ENCODE data around the gene PIK3C3.
"Not testable (repeated sequence)": the region's sequence is repeated elsewhere in the genome, so short reads cannot be mapped to it uniquely, and the experiment has no call there.

The PIK3C3 gene

DNA sequence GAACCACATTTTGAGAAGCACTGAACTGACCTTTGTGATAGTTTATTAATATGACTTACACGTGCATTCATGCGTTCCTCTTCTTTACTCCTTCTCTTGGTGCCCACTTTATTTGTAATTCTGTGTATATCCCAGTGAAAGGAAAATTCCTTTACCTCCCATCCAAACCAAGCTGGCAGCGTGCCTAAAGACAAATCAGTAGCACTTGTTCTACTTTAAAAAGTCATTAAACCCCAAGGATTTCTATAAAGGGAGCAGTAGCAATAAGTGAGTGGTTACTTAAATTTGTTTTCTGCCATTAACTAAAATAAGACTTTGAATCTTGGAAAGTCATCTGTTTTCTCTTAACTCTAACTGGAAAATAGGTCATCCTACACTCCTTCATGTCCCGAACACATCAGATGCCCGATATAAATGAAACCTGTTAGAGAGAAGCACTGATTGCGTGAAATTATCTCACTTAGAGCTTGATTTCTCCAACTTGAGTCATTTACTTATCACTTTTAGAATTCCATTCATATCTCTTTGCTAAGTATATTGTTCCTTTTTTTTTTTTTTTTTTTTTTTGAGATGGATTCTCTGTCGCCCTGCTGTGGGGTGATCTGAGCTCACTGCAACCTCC is 10.7 kb downstream of the PIK3C3 start:
- DNase-seq (ENCODE audit: low read depth) = no peak

DNA sequence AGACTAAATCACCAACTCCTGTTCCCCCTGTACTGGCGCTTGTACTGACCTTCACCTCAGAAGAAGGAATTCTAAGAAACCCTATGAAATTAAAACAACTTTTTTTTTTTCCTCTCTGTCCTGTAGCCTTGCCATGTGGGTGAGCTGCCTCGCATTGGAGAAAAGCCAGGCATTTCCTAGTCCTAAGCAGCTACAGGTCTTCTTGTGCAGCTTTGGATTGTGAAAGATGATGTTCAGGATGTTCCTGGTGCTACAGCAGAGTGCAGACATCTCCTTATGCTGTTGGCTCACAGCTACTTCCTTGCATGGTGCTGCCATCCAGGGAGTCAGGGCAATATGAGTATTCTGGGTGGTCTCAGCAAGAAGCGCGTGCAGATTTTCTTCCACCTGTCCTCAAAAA is 11.9 kb downstream of the PIK3C3 start:
- DNase-seq (ENCODE audit: low read depth) = no peak

DNA sequence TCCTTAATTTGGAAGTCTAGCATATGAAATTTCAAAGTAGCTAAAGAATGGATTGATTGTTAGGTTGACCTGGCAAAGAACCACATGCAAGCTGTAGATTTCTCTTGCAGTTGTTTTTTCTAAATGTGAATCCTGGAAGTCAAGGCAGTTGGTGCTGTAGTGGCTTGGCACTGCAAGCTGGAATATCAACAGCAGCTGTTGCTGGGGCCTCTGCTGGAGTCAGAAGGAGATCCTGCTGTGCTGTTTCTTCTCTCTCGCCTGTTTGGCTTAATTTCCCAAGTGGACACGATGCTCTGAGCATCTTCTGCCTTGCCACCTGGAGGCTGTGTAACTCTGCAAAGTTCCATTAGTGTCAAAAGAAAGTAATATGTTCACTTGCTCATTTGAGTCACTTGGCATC is 12.6 kb downstream of the PIK3C3 start:
- no peak for DNase-seq (ENCODE audit: low read depth)

DNA sequence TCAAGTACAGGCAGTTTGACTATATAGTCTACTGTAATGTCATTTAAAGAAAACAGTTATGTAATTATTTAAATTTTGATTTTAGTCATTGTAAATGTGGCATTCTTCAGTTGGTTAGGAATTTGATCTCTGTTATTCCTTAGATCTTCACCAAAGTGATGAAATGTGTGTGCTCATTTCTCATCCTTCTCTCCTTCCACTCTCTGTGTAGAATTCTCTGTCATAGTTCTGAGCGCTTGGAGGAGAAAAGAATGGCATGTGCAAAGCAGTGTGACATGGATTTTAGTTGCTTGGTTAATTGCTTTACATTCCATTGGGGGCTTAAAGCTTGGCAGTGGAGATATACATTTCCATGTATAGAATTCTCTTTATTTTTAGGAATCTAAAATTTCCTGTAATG is 14.8 kb downstream of the PIK3C3 start:
- DNase-seq (ENCODE audit: low read depth) = no peak

GRCh38 chr18:41972067-41972925 is 17.3 kb downstream of the PIK3C3 start:
- no peak for DNase-seq (ENCODE audit: low read depth)

GRCh38 chr18:41973983-41974382 is 18.9 kb downstream of the PIK3C3 start:
- DNase-seq (ENCODE audit: low read depth) = no peak

GRCh38 chr18:41974796-41975201 is 19.8 kb downstream of the PIK3C3 start:
- DNase-seq (ENCODE audit: low read depth) = no peak

DNA sequence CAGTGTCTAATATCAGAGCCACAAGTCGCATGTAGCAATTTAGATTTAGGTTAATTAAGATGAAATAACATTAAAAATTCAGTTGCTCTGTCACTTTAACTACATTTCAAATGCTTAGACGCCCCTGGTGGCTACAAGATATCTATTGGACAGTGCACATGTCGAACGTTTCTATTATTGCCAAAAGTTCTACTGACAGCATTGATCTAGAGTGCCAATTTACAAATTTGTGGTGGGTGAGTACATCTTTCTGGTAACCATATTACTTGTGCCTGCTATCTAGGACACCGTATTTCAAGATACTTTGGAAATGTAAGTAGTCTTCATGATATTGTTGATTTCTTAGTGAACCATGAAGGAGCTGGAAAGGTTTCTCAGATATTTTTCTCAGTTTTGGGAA is 20.2 kb downstream of the PIK3C3 start:
- DNase-seq (ENCODE audit: low read depth) = no peak

DNA sequence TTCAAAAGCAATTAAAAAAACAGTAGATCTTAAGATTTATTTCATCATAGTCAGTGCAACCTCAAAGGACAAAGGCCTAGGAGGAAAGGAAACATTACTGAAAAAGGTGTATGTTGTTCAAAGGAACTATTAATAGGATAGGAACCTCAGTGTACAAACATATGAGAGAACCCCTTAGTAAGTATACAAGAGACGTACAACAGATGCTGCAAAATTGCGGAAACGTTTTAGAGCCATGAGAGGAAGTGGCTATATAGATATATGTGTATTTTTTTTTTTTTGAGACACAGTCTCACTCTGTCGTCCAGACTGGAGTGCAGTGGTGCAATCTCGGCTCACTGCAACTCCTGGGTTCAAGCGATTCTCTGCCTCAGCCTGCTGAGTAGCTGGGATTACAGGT is 22.2 kb downstream of the PIK3C3 start:
- no peak for DNase-seq (ENCODE audit: low read depth)

DNA sequence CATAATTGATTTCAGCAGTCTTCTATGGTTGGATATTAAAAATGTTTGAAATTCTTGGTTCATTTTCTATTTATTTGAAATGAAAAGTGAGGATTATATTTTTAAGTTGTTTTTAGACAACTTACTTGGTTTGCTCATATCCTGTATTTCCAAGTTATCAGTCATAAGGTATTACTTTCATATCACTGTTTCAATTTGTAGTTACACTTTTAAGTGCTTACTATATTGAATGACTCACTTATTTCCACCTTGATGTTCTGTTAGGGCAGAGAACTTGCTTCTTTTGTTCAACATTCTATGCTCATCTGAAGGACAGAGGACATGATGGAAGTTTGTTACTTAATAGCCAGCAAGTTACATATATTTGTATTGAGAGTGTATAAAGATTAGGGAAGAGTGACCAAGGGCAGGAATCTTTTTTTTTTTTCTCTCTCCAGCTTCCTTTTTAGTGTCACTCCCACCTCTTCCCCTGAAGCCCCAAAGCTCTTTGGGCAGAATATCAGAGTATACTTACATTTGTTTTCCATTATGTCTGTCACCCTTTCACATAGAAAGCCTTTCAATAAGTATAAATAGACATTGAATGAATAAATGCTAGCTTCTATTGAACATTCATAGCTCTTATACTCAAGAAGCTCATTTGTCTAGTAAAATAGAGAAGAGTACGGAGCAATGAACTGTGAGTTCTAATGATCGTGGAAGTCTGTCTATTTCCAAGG is 28.1 kb downstream of the PIK3C3 start:
- DNase-seq (ENCODE audit: low read depth) = no peak

DNA sequence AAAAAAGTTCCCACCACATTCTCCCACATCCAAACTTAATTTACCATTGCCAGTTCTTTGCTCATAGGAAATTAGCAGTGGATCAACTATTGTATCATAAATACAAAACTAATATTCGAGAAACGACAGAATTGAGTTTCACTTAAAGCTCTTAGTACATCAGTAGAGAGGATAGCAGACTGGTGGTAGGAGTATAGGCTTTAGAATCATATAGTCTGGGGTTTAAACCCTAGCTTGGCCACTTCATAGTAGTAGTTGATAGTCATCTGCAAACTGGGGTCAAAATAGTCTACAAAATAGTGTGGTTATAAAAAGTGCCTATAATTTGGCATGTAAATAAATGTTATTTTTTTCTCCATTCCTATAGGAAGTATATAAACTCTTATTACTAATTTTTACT is 30.9 kb downstream of the PIK3C3 start:
- DNase-seq (ENCODE audit: low read depth) = no peak

DNA sequence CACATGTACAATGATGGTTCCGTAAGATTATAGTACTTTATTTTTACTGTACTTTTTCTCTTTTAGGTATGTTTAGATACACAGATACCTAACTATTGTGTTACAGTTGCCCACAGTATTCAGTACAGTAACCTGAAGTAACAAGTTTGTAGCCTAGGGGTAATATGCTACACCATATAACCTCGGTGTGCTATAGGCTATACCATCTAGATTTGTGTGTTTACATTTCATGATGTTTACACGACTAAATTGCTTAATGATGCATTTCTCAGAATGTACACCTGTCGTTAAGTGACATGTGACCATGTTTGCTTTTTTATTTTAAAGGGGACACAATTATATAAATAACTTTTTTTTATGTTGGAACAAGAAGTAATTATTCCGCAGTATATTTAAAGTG is 34.5 kb downstream of the PIK3C3 start:
- DNase-seq (ENCODE audit: low read depth) = no peak

DNA sequence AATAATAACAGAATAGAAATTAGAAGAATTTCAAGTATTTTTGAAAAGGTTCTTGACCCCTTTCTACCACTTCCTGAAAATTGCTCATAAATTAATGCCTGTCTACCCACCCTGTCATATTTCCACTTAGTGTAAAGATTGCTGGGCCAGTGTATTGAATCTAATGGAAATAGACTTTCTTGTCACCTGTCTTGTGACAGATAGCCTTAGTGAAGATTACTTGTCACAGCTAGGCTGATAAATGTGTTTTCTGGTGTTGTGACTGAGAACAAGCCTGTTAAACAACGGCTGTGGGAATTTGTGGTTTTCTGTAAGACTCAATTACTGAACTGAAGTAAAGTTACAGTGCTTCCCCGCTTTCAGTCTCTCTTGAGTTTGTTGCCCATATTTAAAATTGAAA is 37.0 kb downstream of the PIK3C3 start:
- no peak for DNase-seq (ENCODE audit: low read depth)

DNA sequence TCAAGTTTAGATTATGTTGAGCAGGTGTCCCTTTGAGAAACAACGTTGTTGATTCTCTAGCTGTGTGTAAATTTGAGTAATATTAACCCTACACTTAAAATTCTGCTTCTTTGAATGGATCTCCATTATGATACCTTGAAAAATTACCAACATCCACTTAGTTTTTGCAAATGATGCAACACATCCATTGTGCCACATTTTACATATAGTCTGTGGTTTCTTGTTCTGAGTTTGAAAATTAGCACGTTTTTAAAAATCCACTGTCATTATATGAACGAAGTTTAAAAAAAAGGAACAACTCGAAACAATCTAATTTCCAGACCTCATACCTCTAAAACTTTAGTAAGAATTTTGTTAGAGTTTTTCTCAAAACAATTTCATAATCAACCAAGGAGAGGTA is 37.7 kb downstream of the PIK3C3 start:
- DNase-seq (ENCODE audit: low read depth) = no peak

- no peak for DNase-seq (ENCODE audit: low read depth)
These were observed 38.1 kb downstream of the PIK3C3 start for GRCh38 chr18:41993151-41993550.

GRCh38 chr18:41996020-41996419 is 41.0 kb downstream of the PIK3C3 start:
- no peak for DNase-seq (ENCODE audit: low read depth)

DNA sequence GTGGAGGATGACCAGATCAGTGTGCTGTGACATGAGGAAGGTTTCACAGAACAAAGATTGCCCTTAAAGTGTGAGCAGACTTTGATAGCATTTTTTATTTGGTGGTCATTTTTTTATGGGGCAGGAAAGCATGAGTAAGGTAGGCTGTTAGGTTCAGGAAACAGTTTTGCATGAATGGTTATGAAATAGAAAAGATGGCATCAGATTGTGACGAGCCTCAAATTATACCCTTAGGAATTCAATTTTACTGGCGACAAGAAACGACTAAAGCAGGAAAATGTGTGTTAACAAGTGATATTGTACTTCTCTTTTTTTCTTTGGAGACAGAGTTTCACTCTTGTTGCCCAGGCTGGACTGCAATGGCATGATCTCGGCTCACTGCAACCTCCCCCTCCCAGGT is 44.7 kb downstream of the PIK3C3 start:
- no peak for DNase-seq (ENCODE audit: low read depth)

DNA sequence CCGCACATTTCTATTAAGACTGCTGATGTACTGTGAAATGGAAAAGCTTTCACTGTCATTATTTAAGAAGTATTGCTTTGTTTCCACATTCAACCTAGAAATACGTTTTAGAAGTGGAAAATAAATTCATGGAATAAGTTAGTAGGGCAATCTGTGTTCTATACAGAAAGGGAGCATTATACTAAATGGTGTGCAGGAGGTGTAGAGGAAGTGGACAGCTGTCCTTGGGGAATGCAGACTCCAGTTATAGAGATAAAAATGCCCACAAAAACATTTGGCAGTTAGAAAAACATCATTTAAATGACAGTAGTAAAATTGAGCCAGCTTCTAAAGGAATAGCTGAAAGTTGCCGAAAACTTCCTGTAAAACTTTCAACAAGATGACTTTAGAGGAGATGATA is 46.8 kb downstream of the PIK3C3 start:
- no peak for DNase-seq (ENCODE audit: low read depth)

GRCh38 chr18:42004653-42005052 is 49.6 kb downstream of the PIK3C3 start:
- no peak for DNase-seq (ENCODE audit: low read depth)

DNA sequence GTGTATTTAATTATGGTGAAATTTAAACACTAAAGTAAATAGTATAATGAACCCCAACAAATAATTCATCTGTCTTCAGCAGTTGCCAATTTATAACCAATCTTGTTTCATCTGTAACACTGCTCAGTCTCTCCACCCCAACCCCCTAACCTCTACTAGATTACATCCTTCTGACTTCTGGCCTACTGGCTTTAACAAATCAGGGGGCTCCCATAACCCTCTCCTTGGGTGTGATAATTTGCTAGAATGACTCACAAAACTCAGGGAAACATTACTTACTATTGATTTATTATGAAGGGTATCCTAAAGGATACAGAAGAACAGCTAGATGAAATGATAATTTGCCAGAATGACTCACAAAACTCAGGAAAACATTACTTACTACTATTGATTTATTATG is 50.7 kb downstream of the PIK3C3 start:
- DNase-seq (ENCODE audit: low read depth) = no peak

DNA sequence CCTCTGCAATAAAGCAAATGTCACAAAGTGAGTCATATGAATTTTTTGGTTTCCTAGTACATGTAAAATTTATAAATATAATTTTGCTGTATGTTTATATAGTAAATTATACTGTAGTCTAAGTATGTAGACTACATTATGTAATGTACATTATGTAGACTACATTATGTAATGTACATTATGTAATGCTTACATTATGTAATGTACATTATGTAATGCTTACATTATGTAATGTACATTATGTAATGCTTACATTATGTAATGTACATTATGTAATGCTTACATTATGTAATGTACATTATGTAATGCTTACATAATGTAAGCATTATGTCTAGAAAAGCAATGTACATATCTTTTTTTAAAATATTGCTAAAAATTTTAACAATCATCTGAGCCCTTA is 54.4 kb downstream of the PIK3C3 start:
- not testable (repeated sequence) for DNase-seq (ENCODE audit: low read depth)

DNA sequence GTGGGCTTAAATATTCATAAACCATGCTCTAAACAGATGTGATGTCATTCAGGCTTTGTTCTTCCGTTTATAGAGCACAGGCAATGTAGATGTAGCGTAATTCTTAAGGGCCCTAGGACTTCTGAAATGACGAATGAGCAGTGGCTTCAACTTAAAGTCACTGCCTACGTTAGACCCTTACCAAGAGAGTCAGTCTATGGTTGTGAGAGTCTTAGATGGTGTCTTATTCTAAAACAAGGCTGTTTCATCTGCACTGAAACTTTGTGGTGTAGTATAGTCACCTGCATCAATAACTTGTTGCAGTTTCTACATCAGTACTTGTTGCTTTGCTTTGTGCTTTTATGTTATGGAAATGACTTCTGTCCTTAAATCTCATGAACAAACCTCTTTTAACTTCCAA is 56.0 kb downstream of the PIK3C3 start:
- no peak for DNase-seq (ENCODE audit: low read depth)

DNA sequence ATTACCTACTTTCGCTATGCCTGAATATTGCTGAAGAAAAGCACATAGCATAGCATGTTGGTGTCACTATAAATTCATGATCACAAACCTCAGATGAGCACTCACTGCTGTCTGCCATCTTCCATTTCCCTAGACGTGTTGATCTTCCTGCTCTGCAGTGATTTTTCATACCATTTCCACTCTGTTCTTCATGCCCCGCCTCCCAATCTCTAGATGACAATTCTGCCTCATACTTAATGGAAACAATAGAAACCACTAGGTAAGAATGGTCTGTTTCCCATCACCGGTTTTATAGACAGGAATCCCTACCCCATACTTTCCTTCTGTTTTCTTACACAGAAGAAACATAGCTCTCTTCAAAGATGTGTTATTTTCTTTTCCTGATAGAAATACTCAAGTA is 63.8 kb downstream of the PIK3C3 start:
- no peak for DNase-seq (ENCODE audit: low read depth)
